HEK293T (cell line): ENCODE measurements around the gene FA2H.

Experiments used
- CTCF ChIA-PET: fragments of 350-600 bp; formaldehyde crosslinking; extraction: SDS; loops from one replicate; lab custom pipeline; 2021; ENCODE audit warnings: antibody characterized with exemption, inconsistent platforms; lab: Yijun Ruan, JAX
- POLR2A ChIA-PET: fragments of 350-600 bp; formaldehyde crosslinking; extraction: SDS; loops from one replicate; lab custom pipeline; 2020; ENCODE audit warnings: antibody characterized with exemption, inconsistent platforms; lab: Yijun Ruan, JAX
- DNase-seq: peaks from one replicate; pipeline ENCODE4 v3.0.0; 2012; ENCODE audit warnings: mixed read lengths; ENCODE audit errors: extremely low spot score
- ARNT ChIP-seq: fragments of 450-650 bp; IDR thresholded peaks from 2 replicates; pipeline ENCODE4 v1.6.1; 2017; ENCODE audit warnings: mild to moderate bottlenecking
- BHLHE40 ChIP-seq: fragments of 450-650 bp; IDR thresholded peaks from 2 replicates; pipeline ENCODE4 v1.6.1; 2016; ENCODE audit warnings: mild to moderate bottlenecking, moderate library complexity, borderline replicate concordance
- CTBP1 ChIP-seq: fragments of 450-650 bp; IDR thresholded peaks from 2 replicates; pipeline ENCODE4 v1.6.1; 2016; ENCODE audit warnings: borderline replicate concordance
- ELF4 ChIP-seq: fragments of 450-650 bp; IDR thresholded peaks from 2 replicates; pipeline ENCODE4 v1.6.1; 2017; ENCODE audit warnings: antibody characterized with exemption
- FOXA1 ChIP-seq: fragments of 450-650 bp; IDR thresholded peaks from 2 replicates; pipeline ENCODE4 v1.6.1; 2016; ENCODE audit warnings: mild to moderate bottlenecking
- FOXK2 ChIP-seq: fragments of 450-650 bp; IDR thresholded peaks from 2 replicates; pipeline ENCODE4 v1.6.1; 2016; ENCODE audit warnings: mild to moderate bottlenecking
- FOXM1 ChIP-seq: fragments of 450-650 bp; IDR thresholded peaks from 2 replicates; pipeline ENCODE4 v1.6.1; 2017; ENCODE audit warnings: mild to moderate bottlenecking, borderline replicate concordance
- HDGF ChIP-seq: fragments of 450-650 bp; IDR thresholded peaks from 2 replicates; pipeline ENCODE4 v1.6.1; 2017; ENCODE audit warnings: antibody characterized with exemption, borderline replicate concordance
- L3MBTL2 ChIP-seq: fragments of 450-650 bp; conservative IDR thresholded peaks from 2 replicates; pipeline ENCODE4 v1.6.1; 2016; ENCODE audit warnings: mild to moderate bottlenecking
- LEF1 ChIP-seq: fragments of 450-650 bp; IDR thresholded peaks from 2 replicates; pipeline ENCODE4 v1.6.1; 2017; ENCODE audit warnings: mild to moderate bottlenecking, borderline replicate concordance
- NFRKB ChIP-seq: fragments of 450-650 bp; IDR thresholded peaks from 2 replicates; pipeline ENCODE4 v1.6.1; 2016; ENCODE audit warnings: mild to moderate bottlenecking, moderate library complexity
- PKNOX1 ChIP-seq: fragments of 450-650 bp; IDR thresholded peaks from 2 replicates; pipeline ENCODE4 v1.6.1; 2016
- SP1 ChIP-seq: fragments of 450-650 bp; IDR thresholded peaks from 2 replicates; pipeline ENCODE4 v1.6.1; 2017
- SUZ12 ChIP-seq: fragments of 450-650 bp; IDR thresholded peaks from 2 replicates; pipeline ENCODE4 v1.6.1; 2016; ENCODE audit warnings: mild to moderate bottlenecking
- TARDBP ChIP-seq: fragments of 450-650 bp; IDR thresholded peaks from 2 replicates; pipeline ENCODE4 v1.6.1; 2016
- ZNF384 ChIP-seq: fragments of 450-650 bp; IDR thresholded peaks from 2 replicates; pipeline ENCODE4 v1.6.1; 2016

FA2H gene

GRCh38 chr16:74718140-74718539 lies 56.5 kb downstream of the FA2H start:
- ChIA-PET POLR2A (no interaction called here), CTCF (no interaction called here)
- DNase-seq = no peak

GRCh38 chr16:74717367-74717766 lies 57.3 kb downstream of the FA2H start:
- CTCF ChIA-PET = interaction anchor here (0.6 kb wide), 1 partner anchor 145 kb away, joined by 3 read pairs; no protein-coding TSS in a partner anchor
- POLR2A ChIA-PET = no interaction called here

More at GRCh38 chr16:74718140-74718539, 56.5 kb downstream of the FA2H start:
- TF ChIP-seq SP1 (no peak), BHLHE40 (no peak), PKNOX1 (no peak), ELF4 (no peak), LEF1 (no peak), FOXA1 (no peak), CTBP1 (no peak), HDGF (no peak), FOXK2 (no peak), ARNT (no peak), L3MBTL2 (no peak)

GRCh38 chr16:74716355-74716754 lies 58.3 kb downstream of the FA2H start:
- ChIA-PET POLR2A (no interaction called here), CTCF (interaction anchor here (0.8 kb wide), 1 partner anchor 22 kb away, joined by 3 read pairs; no protein-coding TSS in a partner anchor)
- DNase-seq = no peak
- TF ChIP-seq HDGF (no peak), BHLHE40 (no peak), FOXM1 (no peak), ELF4 (no peak), CTBP1 (no peak), FOXA1 (no peak)

More at GRCh38 chr16:74717367-74717766, 57.3 kb downstream of the FA2H start:
- TF ChIP-seq TARDBP (no peak), LEF1 (no peak), L3MBTL2 (no peak), SUZ12 (no peak)
- no peak for DNase-seq

GRCh38 chr16:74713876-74714275 lies 60.7 kb downstream of the FA2H start:
- ChIA-PET POLR2A (interaction anchor here (1.9 kb wide), 1 partner anchor 61 kb away, joined by 7 read pairs; the partner anchor contains the start of gene FA2H), CTCF (interaction anchor here (0.6 to 3.9 kb wide), 4 partner anchors 11 to 784 kb away, joined by 4 to 30 read pairs (median 4); no protein-coding TSS in a partner anchor)
- TF ChIP-seq ARNT (no peak), L3MBTL2 (no peak), NFRKB (no peak), CTBP1 (no peak)
- no peak for DNase-seq

- no peak for DNase-seq
- TF ChIP-seq ELF4 (no peak), LEF1 (no peak), PKNOX1 (no peak), ARNT (no peak), FOXA1 (no peak), FOXM1 (no peak), FOXK2 (no peak), CTBP1 (no peak), SP1 (no peak), BHLHE40 (no peak), L3MBTL2 (no peak), ZNF384 (no peak), HDGF (no peak)
- CTCF ChIA-PET = interaction anchor here (0.6 to 3.9 kb wide), 3 partner anchors 11 to 149 kb away, joined by 3 to 30 read pairs (median 4); no protein-coding TSS in a partner anchor
- POLR2A ChIA-PET = interaction anchor here (1.9 kb wide), 1 partner anchor 61 kb away, joined by 7 read pairs; the partner anchor contains the start of gene FA2H
Measured at GRCh38 chr16:74713325-74713724, 61.3 kb downstream of the FA2H start.

GRCh38 chr16:74711938-74712337 lies 62.7 kb downstream of the FA2H start:
- no peak for DNase-seq
- ChIA-PET CTCF (interaction anchor here (1.0 to 3.9 kb wide), 3 partner anchors 13 to 150 kb away, joined by 4 to 30 read pairs (median 4); no protein-coding TSS in a partner anchor), POLR2A (interaction anchor here (1.9 kb wide), 1 partner anchor 63 kb away, joined by 7 read pairs; the partner anchor contains the start of gene FA2H)
- no peak for TF ChIP-seq NFRKB
- TF ChIP-seq FOXM1 = no peak
- no peak for TF ChIP-seq LEF1
- no peak for TF ChIP-seq TARDBP
- no peak for TF ChIP-seq ELF4
- no peak for TF ChIP-seq PKNOX1
- TF ChIP-seq BHLHE40 = no peak
- no peak for TF ChIP-seq SUZ12
- no peak for TF ChIP-seq ZNF384
- TF ChIP-seq ARNT = no peak
- no peak for TF ChIP-seq FOXK2
- TF ChIP-seq SP1 = no peak
- TF ChIP-seq CTBP1 = no peak
- no peak for TF ChIP-seq L3MBTL2
- no peak for TF ChIP-seq HDGF
- TF ChIP-seq FOXA1 = no peak
